HepG2 (cell line): ENCODE results near the gene CXXC5. TPM values are rescaled to one million over a fixed set of nuclear protein-coding genes. Genes with fewer than 3 reads are reported as not detected.
A peak's percentile ranks its signal among the peaks of the same experiment; 100 is the strongest.

Experiments used
- CCDC6 ChIP-seq: sonication (generic); formaldehyde crosslinking; IDR thresholded peaks from 2 replicates; pipeline ENCODE4 v1.8.1; 2022; ENCODE audit warnings: mild to moderate bottlenecking, missing genetic modification reagents, moderate library complexity
- ELF4 ChIP-seq: sonication (generic); formaldehyde crosslinking; IDR thresholded peaks from 2 replicates; pipeline ENCODE4 v1.5.0; 2020; ENCODE audit warnings: missing genetic modification reagents, mild to moderate bottlenecking, moderate library complexity, borderline replicate concordance
- EZH2 ChIP-seq: conservative IDR thresholded peaks from 2 replicates; pipeline ENCODE4 v1.6.1; 2012; ENCODE audit warnings: mild to moderate bottlenecking, low read depth, low read length, moderate library complexity
- IRF1 ChIP-seq: sonication (generic); formaldehyde crosslinking; IDR thresholded peaks from 2 replicates; pipeline ENCODE4 v1.4.0; 2020; ENCODE audit warnings: low read depth, mild to moderate bottlenecking, missing genetic modification reagents
- NR2C2 ChIP-seq: sonication (generic); formaldehyde crosslinking; IDR thresholded peaks from 2 replicates; pipeline ENCODE4 v1.4.0; 2020; ENCODE audit warnings: missing genetic modification reagents, mild to moderate bottlenecking, moderate library complexity, borderline replicate concordance
- POLR2AphosphoS5 ChIP-seq: IDR thresholded peaks from 2 replicates; pipeline ENCODE4 v1.6.1; 2012; ENCODE audit warnings: low read depth, low read length
- RAD21 ChIP-seq: fragments of 450-650 bp; formaldehyde crosslinking; IDR thresholded peaks from 2 replicates; pipeline ENCODE4 v1.5.0; 2020; ENCODE audit warnings: mild to moderate bottlenecking
- RFX1 ChIP-seq: fragments of 450-650 bp; IDR thresholded peaks from 2 replicates; pipeline ENCODE4 v1.6.1; 2017
- SIN3A ChIP-seq: IDR thresholded peaks from 2 replicates; pipeline ENCODE4 v1.6.1; 2011; ENCODE audit warnings: low read depth, mild to moderate bottlenecking, control low read depth, low read length, borderline replicate concordance
- ZBTB20 ChIP-seq: sonication (generic); formaldehyde crosslinking; IDR thresholded peaks from 2 replicates; pipeline ENCODE4 v1.8.1; 2023; ENCODE audit warnings: missing genetic modification reagents, low read depth, mild to moderate bottlenecking, borderline replicate concordance
- ZNF10 ChIP-seq: sonication (generic); formaldehyde crosslinking; IDR thresholded peaks from 2 replicates; pipeline ENCODE4 v1.4.0; 2020; ENCODE audit warnings: mild to moderate bottlenecking, low read depth, missing genetic modification reagents, borderline replicate concordance
- ZNF264 ChIP-seq: sonication (generic); formaldehyde crosslinking; IDR thresholded peaks from 2 replicates; pipeline ENCODE4 v1.4.0; 2020; ENCODE audit warnings: missing genetic modification reagents
- ZNF317 ChIP-seq: sonication (generic); formaldehyde crosslinking; IDR thresholded peaks from 2 replicates; pipeline ENCODE4 v1.5.0; 2020; ENCODE audit warnings: mild to moderate bottlenecking, missing genetic modification reagents
- ZNF326 ChIP-seq: sonication (generic); formaldehyde crosslinking; IDR thresholded peaks from 2 replicates; pipeline ENCODE4 v1.4.0; 2020; ENCODE audit warnings: missing genetic modification reagents, borderline replicate concordance
- ZNF33A ChIP-seq: sonication (generic); formaldehyde crosslinking; IDR thresholded peaks from 2 replicates; pipeline ENCODE4 v1.5.1; 2020; ENCODE audit warnings: missing genetic modification reagents, mild to moderate bottlenecking, moderate library complexity, borderline replicate concordance
- ZNF629 ChIP-seq: sonication (generic); formaldehyde crosslinking; conservative IDR thresholded peaks from 2 replicates; pipeline ENCODE4 v1.5.0; 2020; ENCODE audit warnings: missing genetic modification reagents
- polyA plus RNA-seq, 8 experiments: library from polyadenylated mRNA; depleted of rRNA in 3 of 8; stranded (reverse) in 7 of 8; unstranded in 1 of 8; fragments of >200 nt; fragmentation: Illumina TruSeq in 4 of 8; extraction: Trizol in 4 of 8; gene quantifications; 2 replicates each; pipeline versions ENCODE4 v1.2.1 to v1.2.3, GENCODE V29; 2011 to 2016; ENCODE audit warnings: low read depth in 4 of 8, missing spikeins in 1 of 8, mixed read lengths in 1 of 8; ENCODE audit not compliant: insufficient read depth in 1 of 8
- total RNA-seq, 5 experiments: library from RNA; depleted of rRNA; stranded (reverse); fragments of >200 nt; fragmentation: Illumina TruSeq; extraction: Trizol; gene quantifications; 2 replicates each; pipeline ENCODE4 v1.2.3, GENCODE V29; 2016; ENCODE audit warnings: low read depth in 1 of 5
- TF ChIP-seq, protein P1 (sequence below): sonication (generic); formaldehyde crosslinking; IDR thresholded peaks from 2 replicates; pipeline ENCODE4 v1.5.0; 2020; ENCODE audit warnings: mild to moderate bottlenecking, missing genetic modification reagents, moderate library complexity
- TF ChIP-seq, protein P2 (sequence below): sonication (generic); formaldehyde crosslinking; IDR thresholded peaks from 2 replicates; pipeline ENCODE4 v1.4.0; 2020; ENCODE audit warnings: mild to moderate bottlenecking, missing genetic modification reagents
- TF ChIP-seq, protein P3 (sequence below): sonication (generic); formaldehyde crosslinking; IDR thresholded peaks from 2 replicates; pipeline ENCODE4 v1.4.0; 2020; ENCODE audit warnings: missing genetic modification reagents
- TF ChIP-seq, protein P4 (sequence below): sonication (generic); formaldehyde crosslinking; IDR thresholded peaks from 2 replicates; pipeline ENCODE4 v1.4.0; 2020; ENCODE audit warnings: mild to moderate bottlenecking, missing genetic modification reagents
- TF ChIP-seq, protein P5 (sequence below): sonication (generic); formaldehyde crosslinking; IDR thresholded peaks from 2 replicates; pipeline ENCODE4 v1.4.0; 2020; ENCODE audit warnings: mild to moderate bottlenecking, missing genetic modification reagents, borderline replicate concordance
- TF ChIP-seq, protein P6 (sequence below): sonication (generic); formaldehyde crosslinking; IDR thresholded peaks from 2 replicates; pipeline ENCODE4 v1.4.0; 2020; ENCODE audit warnings: missing genetic modification reagents

The CXXC5 gene
- total and polyA plus RNA-seq, 2 of the 13 experiments (the other 11 are each of a cell fraction or from before 2014, with no cell fraction given), result 32.3 to 33.0 TPM

DNA sequence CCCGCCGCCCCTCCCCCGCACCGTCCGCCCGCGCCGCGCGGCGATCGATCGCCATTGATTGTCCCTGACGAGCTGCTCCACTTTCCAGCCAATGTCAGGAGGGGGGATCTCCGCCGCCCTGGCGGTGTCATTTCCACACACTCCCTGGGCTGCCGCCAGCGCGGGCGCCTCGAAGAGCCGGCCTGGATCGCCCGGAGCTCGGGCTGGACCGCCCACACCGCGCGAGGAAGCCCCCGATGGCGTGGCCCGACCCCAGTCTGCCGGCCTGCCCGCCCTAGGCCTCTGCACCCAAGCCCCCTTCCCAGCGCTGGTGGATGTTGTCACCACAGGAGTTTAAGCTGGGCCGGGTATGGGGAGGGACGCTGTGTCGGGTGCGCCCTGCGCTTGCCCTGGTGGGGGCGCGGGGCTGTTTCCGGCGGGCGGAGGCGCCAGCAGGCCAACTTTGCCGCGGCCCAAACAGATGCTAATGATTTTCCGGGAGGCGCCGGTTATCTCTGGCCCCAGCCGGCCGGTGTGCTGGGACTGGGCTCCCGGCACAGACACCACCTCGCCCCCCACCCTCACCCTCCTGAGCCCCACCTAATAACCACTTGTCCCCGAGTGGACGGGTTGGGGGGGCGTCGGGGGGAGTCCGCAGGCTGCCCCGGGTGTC lies 10.6 kb upstream of the CXXC5 start (continued):
- TF ChIP-seq, protein P1, sequence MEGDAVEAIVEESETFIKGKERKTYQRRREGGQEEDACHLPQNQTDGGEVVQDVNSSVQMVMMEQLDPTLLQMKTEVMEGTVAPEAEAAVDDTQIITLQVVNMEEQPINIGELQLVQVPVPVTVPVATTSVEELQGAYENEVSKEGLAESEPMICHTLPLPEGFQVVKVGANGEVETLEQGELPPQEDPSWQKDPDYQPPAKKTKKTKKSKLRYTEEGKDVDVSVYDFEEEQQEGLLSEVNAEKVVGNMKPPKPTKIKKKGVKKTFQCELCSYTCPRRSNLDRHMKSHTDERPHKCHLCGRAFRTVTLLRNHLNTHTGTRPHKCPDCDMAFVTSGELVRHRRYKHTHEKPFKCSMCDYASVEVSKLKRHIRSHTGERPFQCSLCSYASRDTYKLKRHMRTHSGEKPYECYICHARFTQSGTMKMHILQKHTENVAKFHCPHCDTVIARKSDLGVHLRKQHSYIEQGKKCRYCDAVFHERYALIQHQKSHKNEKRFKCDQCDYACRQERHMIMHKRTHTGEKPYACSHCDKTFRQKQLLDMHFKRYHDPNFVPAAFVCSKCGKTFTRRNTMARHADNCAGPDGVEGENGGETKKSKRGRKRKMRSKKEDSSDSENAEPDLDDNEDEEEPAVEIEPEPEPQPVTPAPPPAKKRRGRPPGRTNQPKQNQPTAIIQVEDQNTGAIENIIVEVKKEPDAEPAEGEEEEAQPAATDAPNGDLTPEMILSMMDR (CRISPR knock-in tag), result peak; percentile 74
- TF ChIP-seq EZH2 (no peak), ZNF629 (peak; percentile 57), ZNF326 (no peak), IRF1 (CRISPR knock-in tag) (no peak), ZNF264 (CRISPR knock-in tag) (0 out of 2 replicates have a peak, but pooled peaks have one; percentile 45), CCDC6 (0 out of 2 replicates have a peak, but pooled peaks have one; percentile 49), ELF4 (CRISPR knock-in tag) (no peak), NR2C2 (CRISPR knock-in tag) (peak; percentile 85), ZNF317 (CRISPR knock-in tag) (no peak), SIN3A (peak; percentile 62; the same call in 1 of the 2 replicates), ZNF10 (CRISPR knock-in tag) (no peak), ZBTB20 (CRISPR knock-in tag) (peak; percentile 60), ZNF33A (CRISPR knock-in tag) (no peak), POLR2AphosphoS5 (no peak; the same call in 1 of the 2 replicates), RAD21 (CRISPR knock-in tag) (peak; percentile 87), RFX1 (no peak)
- TF ChIP-seq, protein P2, sequence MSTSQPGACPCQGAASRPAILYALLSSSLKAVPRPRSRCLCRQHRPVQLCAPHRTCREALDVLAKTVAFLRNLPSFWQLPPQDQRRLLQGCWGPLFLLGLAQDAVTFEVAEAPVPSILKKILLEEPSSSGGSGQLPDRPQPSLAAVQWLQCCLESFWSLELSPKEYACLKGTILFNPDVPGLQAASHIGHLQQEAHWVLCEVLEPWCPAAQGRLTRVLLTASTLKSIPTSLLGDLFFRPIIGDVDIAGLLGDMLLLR (CRISPR knock-in tag), result no peak
- TF ChIP-seq, protein P3, sequence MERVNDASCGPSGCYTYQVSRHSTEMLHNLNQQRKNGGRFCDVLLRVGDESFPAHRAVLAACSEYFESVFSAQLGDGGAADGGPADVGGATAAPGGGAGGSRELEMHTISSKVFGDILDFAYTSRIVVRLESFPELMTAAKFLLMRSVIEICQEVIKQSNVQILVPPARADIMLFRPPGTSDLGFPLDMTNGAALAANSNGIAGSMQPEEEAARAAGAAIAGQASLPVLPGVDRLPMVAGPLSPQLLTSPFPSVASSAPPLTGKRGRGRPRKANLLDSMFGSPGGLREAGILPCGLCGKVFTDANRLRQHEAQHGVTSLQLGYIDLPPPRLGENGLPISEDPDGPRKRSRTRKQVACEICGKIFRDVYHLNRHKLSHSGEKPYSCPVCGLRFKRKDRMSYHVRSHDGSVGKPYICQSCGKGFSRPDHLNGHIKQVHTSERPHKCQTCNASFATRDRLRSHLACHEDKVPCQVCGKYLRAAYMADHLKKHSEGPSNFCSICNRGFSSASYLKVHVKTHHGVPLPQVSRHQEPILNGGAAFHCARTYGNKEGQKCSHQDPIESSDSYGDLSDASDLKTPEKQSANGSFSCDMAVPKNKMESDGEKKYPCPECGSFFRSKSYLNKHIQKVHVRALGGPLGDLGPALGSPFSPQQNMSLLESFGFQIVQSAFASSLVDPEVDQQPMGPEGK (CRISPR knock-in tag), result peak; percentile 89
- TF ChIP-seq, protein P4, sequence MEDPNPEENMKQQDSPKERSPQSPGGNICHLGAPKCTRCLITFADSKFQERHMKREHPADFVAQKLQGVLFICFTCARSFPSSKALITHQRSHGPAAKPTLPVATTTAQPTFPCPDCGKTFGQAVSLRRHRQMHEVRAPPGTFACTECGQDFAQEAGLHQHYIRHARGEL (CRISPR knock-in tag), result no peak
- TF ChIP-seq, protein P5, sequence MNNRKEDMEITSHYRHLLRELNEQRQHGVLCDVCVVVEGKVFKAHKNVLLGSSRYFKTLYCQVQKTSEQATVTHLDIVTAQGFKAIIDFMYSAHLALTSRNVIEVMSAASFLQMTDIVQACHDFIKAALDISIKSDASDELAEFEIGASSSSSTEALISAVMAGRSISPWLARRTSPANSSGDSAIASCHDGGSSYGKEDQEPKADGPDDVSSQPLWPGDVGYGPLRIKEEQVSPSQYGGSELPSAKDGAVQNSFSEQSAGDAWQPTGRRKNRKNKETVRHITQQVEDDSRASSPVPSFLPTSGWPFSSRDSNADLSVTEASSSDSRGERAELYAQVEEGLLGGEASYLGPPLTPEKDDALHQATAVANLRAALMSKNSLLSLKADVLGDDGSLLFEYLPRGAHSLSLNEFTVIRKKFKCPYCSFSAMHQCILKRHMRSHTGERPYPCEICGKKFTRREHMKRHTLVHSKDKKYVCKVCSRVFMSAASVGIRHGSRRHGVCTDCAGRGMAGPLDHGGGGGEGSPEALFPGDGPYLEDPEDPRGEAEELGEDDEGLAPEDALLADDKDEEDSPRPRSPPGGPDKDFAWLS, result 0 out of 2 replicates have a peak, but pooled peaks have one; percentile 59
- TF ChIP-seq, protein P6, sequence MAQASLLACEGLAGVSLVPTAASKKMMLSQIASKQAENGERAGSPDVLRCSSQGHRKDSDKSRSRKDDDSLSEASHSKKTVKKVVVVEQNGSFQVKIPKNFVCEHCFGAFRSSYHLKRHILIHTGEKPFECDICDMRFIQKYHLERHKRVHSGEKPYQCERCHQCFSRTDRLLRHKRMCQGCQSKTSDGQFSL (CRISPR knock-in tag), result peak; percentile 88
